D721Med (cell line): ENCODE measurements around the gene ASPRV1.

ENCODE experiments used
- DNase-seq: peaks from one replicate; pipeline ENCODE4 v3.0.0; 2011; ENCODE audit warnings: low spot score; ENCODE audit not compliant: insufficient read length
- FAIRE-seq: peaks from 2 replicates; lab custom pipeline; 2011; peaks lifted over from hg19 to GRCh38; lab: Jason Lieb, UNC
- TF ChIP-seq, protein P1 (sequence below): IDR thresholded peaks from 2 replicates; pipeline ENCODE4 v1.5.1; 2012; ENCODE audit warnings: mild to moderate bottlenecking, control low read depth; ENCODE audit not compliant: insufficient read depth; ENCODE audit errors: missing control alignments

The ASPRV1 gene

DNA sequence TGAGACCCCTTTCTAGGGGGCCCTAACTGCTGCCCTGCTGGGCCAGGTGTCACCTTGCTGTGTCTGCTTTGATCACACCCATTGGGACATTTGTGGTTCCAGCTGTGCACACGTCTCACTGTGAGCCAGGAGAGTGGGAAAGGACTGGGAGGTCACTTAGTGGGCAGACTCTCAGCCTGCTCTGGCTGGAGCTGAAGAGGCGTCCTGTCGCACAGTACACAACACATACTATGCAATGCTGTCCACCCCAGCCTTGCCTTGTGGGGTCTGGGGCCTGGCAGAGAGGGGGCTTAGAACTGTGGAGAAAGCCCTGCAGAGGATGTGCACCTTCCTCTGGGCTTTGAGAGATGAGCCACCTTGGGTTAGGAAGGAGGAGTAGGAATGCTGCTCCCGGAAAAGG, 25.3 kb upstream of the ASPRV1 start:
- FAIRE-seq (no peak), DNase-seq (no peak)
- TF ChIP-seq, protein P1, sequence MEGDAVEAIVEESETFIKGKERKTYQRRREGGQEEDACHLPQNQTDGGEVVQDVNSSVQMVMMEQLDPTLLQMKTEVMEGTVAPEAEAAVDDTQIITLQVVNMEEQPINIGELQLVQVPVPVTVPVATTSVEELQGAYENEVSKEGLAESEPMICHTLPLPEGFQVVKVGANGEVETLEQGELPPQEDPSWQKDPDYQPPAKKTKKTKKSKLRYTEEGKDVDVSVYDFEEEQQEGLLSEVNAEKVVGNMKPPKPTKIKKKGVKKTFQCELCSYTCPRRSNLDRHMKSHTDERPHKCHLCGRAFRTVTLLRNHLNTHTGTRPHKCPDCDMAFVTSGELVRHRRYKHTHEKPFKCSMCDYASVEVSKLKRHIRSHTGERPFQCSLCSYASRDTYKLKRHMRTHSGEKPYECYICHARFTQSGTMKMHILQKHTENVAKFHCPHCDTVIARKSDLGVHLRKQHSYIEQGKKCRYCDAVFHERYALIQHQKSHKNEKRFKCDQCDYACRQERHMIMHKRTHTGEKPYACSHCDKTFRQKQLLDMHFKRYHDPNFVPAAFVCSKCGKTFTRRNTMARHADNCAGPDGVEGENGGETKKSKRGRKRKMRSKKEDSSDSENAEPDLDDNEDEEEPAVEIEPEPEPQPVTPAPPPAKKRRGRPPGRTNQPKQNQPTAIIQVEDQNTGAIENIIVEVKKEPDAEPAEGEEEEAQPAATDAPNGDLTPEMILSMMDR: no peak

DNA sequence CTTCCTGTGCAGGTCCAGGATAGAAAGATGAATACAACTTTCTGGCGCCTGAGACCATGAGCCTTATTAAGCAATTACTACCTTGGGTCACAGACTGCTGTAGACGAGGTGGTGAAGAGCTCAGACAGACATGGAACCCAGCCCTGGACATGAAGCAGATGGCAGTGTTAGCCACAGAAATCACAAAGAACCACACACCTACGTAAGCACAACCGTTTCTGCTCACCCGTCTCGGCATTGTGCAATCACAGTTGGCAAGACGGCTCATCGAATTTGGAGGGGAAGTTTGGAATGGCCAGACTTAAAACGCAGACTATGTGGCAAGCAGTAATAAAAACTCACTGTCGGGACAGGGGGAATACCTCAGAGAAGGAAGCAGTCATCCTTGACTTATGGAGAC, 24.3 kb upstream of the ASPRV1 start:
- TF ChIP-seq, protein P1: no peak
- FAIRE-seq (no peak), DNase-seq (no peak)

GRCh38 chr2:69985216-69985615, 23.8 kb upstream of the ASPRV1 start:
- DNase-seq (no peak), FAIRE-seq (no peak)
- TF ChIP-seq, protein P1: no peak

DNA sequence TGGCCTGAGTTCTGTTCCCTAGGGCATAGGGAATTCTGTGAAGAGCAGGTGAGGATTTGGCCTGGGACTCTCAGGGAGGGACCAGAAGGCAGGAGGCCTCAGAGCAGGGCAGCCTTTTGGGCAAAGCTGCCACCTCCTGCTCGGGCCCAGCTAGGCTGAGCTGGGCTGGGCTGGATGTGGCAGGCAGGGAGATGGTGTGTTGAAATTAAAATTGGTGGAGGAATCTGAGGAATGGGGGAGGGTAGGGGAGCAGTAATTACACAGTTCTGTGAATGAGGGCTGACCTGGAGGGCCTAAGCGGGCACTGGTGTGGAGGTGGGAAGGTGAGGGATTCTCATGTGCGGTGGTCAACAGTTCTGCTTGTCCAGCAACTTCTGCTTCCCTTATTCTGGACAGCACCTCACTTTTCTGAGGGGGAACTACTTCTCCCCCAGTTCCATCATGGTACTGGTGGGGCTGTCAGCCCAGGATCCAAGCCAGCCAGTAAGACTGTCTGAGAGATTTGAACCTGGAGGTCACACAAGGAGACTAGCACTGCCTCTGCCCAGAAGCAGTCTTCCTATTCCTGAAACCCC, 22.0 kb upstream of the ASPRV1 start:
- DNase-seq (no peak), FAIRE-seq (no peak)
- TF ChIP-seq, protein P1: no peak

GRCh38 chr2:69979902-69980807, 18.7 kb upstream of the ASPRV1 start:
- TF ChIP-seq, protein P1: no peak
- FAIRE-seq (no peak), DNase-seq (no peak)

DNA sequence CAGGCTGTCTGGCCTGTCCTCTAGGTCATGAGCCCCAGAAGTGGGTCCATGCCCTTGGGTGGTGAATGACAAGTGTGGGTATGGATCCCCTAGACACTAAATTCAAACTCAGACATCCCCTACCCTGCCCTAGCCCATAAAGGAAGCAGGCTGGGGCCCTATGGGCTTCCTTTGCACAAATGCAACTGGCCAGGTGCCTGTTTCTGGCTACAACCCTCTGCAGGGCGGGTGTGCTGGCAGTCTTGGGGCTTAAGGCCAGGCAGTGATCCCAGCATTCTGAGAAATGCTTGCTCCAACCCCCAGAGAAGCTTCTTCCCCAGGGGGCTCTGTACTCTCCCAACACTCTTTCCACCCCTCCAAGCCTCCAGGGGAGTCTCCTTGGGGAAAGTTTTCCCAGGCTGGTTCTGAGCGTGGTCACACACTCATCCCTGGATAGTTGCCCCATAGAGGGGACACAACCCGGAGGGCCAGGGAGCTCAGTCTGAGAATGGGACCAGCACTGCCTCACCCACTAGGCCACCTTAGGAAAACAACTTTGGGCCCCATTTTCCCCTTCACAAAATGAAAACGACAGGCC, 16.6 kb upstream of the ASPRV1 start:
- FAIRE-seq (no peak), DNase-seq (no peak)
- TF ChIP-seq, protein P1: no peak
